ENCODE results near the gene USP3. TPM values are rescaled to one million over a fixed set of nuclear protein-coding genes. Genes with fewer than 3 reads are reported as not detected.

USP3 gene
- total RNA-seq, 2 experiments from 2014 or later: 57.1 to 58.6 TPM

- ChIA-PET POLR2A (interaction anchor here (0.7 kb wide), 1 partner anchor 12 kb away, joined by 3 read pairs; no protein-coding TSS in a partner anchor), CTCF (interaction anchor here (0.7 to 1.7 kb wide), 4 partner anchors 12 to 62 kb away, joined by 3 to 9 read pairs (median 4); no protein-coding TSS in a partner anchor)
- no peak overlapping the region for H3K4me3 Mint-ChIP-seq
- H3K4me1 Mint-ChIP-seq (ENCODE audit: low read depth): peaks cover 14% of the 10 kb centered on the region
- H3K9me3 Mint-ChIP-seq: peaks cover 3% of the 10 kb centered on the region
- H3K27me3 Mint-ChIP-seq: no peaks in the 10 kb centered on the region
- TF ChIP-seq CTCF (IDR thresholded peaks at IDR 0.05): no peak
- intact Hi-C loops (cut with micrococcal nuclease): no loop called here
- DNase-seq (no peak), ATAC-seq (no peak)
- peaks cover 52% of the 10 kb centered on the region for H3K36me3 Mint-ChIP-seq (ENCODE audit: low read depth)
- no peak overlapping the region for H3K27ac Mint-ChIP-seq
Observed at GRCh38 chr15:63623232-63623969, 119.0 kb downstream of the USP3 start.

GRCh38 chr15:63626955-63627354, 122.6 kb downstream of the USP3 start:
- ChIA-PET CTCF (interaction anchor here (1.2 to 1.6 kb wide), 5 partner anchors 12 to 420 kb away, joined by 3 to 6 read pairs (median 4); no protein-coding TSS in a partner anchor), POLR2A (interaction anchor here (0.6 kb wide), 1 partner anchor 186 kb away, joined by 3 read pairs; no protein-coding TSS in a partner anchor)
- peak overlapping the region; percentile 34 for H3K27ac Mint-ChIP-seq

GRCh38 chr15:63628123-63628822, 123.9 kb downstream of the USP3 start:
- intact Hi-C loops (cut with micrococcal nuclease): no loop called here
- ATAC-seq: no peak
- peaks cover 42% of the 10 kb centered on the region for H3K36me3 Mint-ChIP-seq (ENCODE audit: low read depth)
- no peak overlapping the region for H3K27ac Mint-ChIP-seq
- no peak overlapping the region for H3K4me3 Mint-ChIP-seq
- no peaks in the 10 kb centered on the region for H3K27me3 Mint-ChIP-seq
- CTCF ChIA-PET: interaction anchor here (1.0 to 1.6 kb wide), 4 partner anchors 10 to 439 kb away, joined by 3 to 6 read pairs (median 3); no protein-coding TSS in a partner anchor
- no peaks in the 10 kb centered on the region for H3K9me3 Mint-ChIP-seq
- peaks cover 14% of the 10 kb centered on the region for H3K4me1 Mint-ChIP-seq (ENCODE audit: low read depth)
- no peak for TF ChIP-seq CTCF (IDR thresholded peaks at IDR 0.05)
- POLR2A ChIA-PET: interaction anchor here (1.0 kb wide), 1 partner anchor 28 kb away, joined by 3 read pairs; no protein-coding TSS in a partner anchor
- DNase-seq: no peak

More at GRCh38 chr15:63626955-63627354, 122.6 kb downstream of the USP3 start:
- peaks cover 48% of the 10 kb centered on the region for H3K36me3 Mint-ChIP-seq (ENCODE audit: low read depth)
- DNase-seq (no peak), ATAC-seq (no peak)
- H3K4me1 Mint-ChIP-seq (ENCODE audit: low read depth): peaks cover 14% of the 10 kb centered on the region
- H3K9me3 Mint-ChIP-seq: no peaks in the 10 kb centered on the region
- no peaks in the 10 kb centered on the region for H3K27me3 Mint-ChIP-seq
- intact Hi-C loops (cut with micrococcal nuclease): no loop called here
- no peak overlapping the region for H3K4me3 Mint-ChIP-seq
- no peak for TF ChIP-seq CTCF (IDR thresholded peaks at IDR 0.05)

- H3K36me3 Mint-ChIP-seq (ENCODE audit: low read depth): peaks cover 38% of the 10 kb centered on the region
- TF ChIP-seq CTCF (IDR thresholded peaks at IDR 0.05): no peak
- POLR2A ChIA-PET: interaction anchor here (0.7 to 0.9 kb wide), 2 partner anchors 9 to 13 kb away, joined by 3 read pairs; no protein-coding TSS in a partner anchor
Observed at GRCh38 chr15:63630036-63630751, 125.8 kb downstream of the USP3 start.

More at GRCh38 chr15:63630036-63630751, 125.8 kb downstream of the USP3 start:
- Mint-ChIP-seq H3K9me3 (no peaks in the 10 kb centered on the region), H3K4me3 (no peak overlapping the region), H3K27ac (peak overlapping the region; percentile 57), H3K4me1 (ENCODE audit: low read depth) (peaks cover 12% of the 10 kb centered on the region), H3K27me3 (no peaks in the 10 kb centered on the region)
- CTCF ChIA-PET: interaction anchor here (0.9 to 3.6 kb wide), 5 partner anchors 16 to 163 kb away, joined by 3 to 18 read pairs (median 3); no protein-coding TSS in a partner anchor
- intact Hi-C loops (cut with micrococcal nuclease): no loop called here
- no peak for DNase-seq
- ATAC-seq: no peak

All from activated CD8-positive, alpha-beta T cell treated with anti-CD3 and anti-CD28 coated beads for 36 hours (primary cell).